Liver (tissue), 9 donors: ENCODE results near the gene CSPG5. TPM values are rescaled to one million over a fixed set of nuclear protein-coding genes. Genes with fewer than 3 reads are reported as not detected.
A peak's percentile ranks its signal among the peaks of the same experiment; 100 is the strongest.

Source experiments
- DNase-seq: peaks from one replicate; pipeline ENCODE4 v3.0.0-alpha.2; 2017; ENCODE audit warnings: low spot score
- H3K27ac ChIP-seq, 2 donors: one replicate each; pipeline ENCODE4 v1.7.0; 2013; ENCODE audit warnings: inconsistent platforms in 2 of 2, low read length in 2 of 2, control low read depth in 1 of 2, low read depth in 1 of 2, mild to moderate bottlenecking in 1 of 2
- H3K27me3 ChIP-seq, 4 donors: one replicate each; pipeline versions ENCODE4 v1.6.1 to v1.7.0; 2013; ENCODE audit warnings: low read length in 3 of 4, inconsistent platforms in 1 of 4, mild to moderate bottlenecking in 1 of 4, moderate library complexity in 1 of 4; ENCODE audit not compliant: control insufficient read depth in 4 of 4, insufficient read depth in 4 of 4
- H3K36me3 ChIP-seq, 4 donors: one replicate each; pipeline versions ENCODE4 v1.6.1 to v1.7.0; 2013; ENCODE audit warnings: low read length in 3 of 4, mild to moderate bottlenecking in 3 of 4, low read depth in 1 of 4, moderate library complexity in 1 of 4; ENCODE audit not compliant: control insufficient read depth in 4 of 4, insufficient read depth in 3 of 4
- H3K4me1 ChIP-seq, 4 donors: one replicate each; pipeline versions ENCODE4 v1.6.1 to v1.7.0; 2013; ENCODE audit warnings: low read length in 3 of 4, mild to moderate bottlenecking in 3 of 4, moderate library complexity in 1 of 4; ENCODE audit not compliant: control insufficient read depth in 4 of 4, insufficient read depth in 4 of 4
- H3K4me3 ChIP-seq, 3 donors: one replicate each; pipeline versions ENCODE4 v1.6.1 to v1.7.0; 2013; ENCODE audit warnings: low read length in 3 of 3, control low read depth in 1 of 3, low read depth in 1 of 3, mild to moderate bottlenecking in 1 of 3
- H3K9ac ChIP-seq, 2 donors: one replicate each; pipeline ENCODE4 v1.7.0; 2013; ENCODE audit warnings: low read length in 2 of 2, mild to moderate bottlenecking in 2 of 2, moderate library complexity in 2 of 2, control low read depth in 1 of 2, low read depth in 1 of 2
- H3K9me3 ChIP-seq, 4 donors: one replicate each; pipeline versions ENCODE4 v1.6.1 to v1.7.0; 2013; ENCODE audit warnings: low read length in 3 of 4; ENCODE audit not compliant: control insufficient read depth in 4 of 4
- CTCF ChIP-seq: fragments of 150-350 bp; IDR thresholded peaks from 2 replicates; pipeline ENCODE4 v1.5.1; 2017; ENCODE audit warnings: improper control_type of control experiment, low read depth, low read length; ENCODE audit not compliant: missing input control
- FOXA2 ChIP-seq: IDR thresholded peaks from 2 replicates; pipeline ENCODE4 v1.6.1; 2016; ENCODE audit warnings: antibody characterized with exemption
- GABPA ChIP-seq, 2 donors: IDR thresholded peaks in 1 of 2; conservative IDR thresholded peaks in 1 of 2; 2 replicates each; pipeline ENCODE4 v1.6.1; 2016; ENCODE audit warnings: antibody characterized with exemption in 2 of 2, mild to moderate bottlenecking in 1 of 2, moderate library complexity in 1 of 2
- JUND ChIP-seq, 2 donors: IDR thresholded peaks; 2 replicates each; pipeline ENCODE4 v1.6.1; 2016; ENCODE audit warnings: antibody characterized with exemption in 2 of 2
- NR2F2 ChIP-seq: IDR thresholded peaks from 2 replicates; pipeline ENCODE4 v1.6.1; 2016; ENCODE audit warnings: antibody characterized with exemption
- RAD21 ChIP-seq, 2 donors: IDR thresholded peaks; 2 replicates each; pipeline ENCODE4 v1.6.1; 2016; ENCODE audit warnings: antibody characterized with exemption in 2 of 2, mild to moderate bottlenecking in 2 of 2
- RXRA ChIP-seq, 2 donors: IDR thresholded peaks; 2 replicates each; pipeline ENCODE4 v1.6.1; 2017 to 2018; ENCODE audit warnings: antibody characterized with exemption in 2 of 2, mild to moderate bottlenecking in 1 of 2
- SP1 ChIP-seq: IDR thresholded peaks from 2 replicates; pipeline ENCODE4 v1.6.1; 2018; ENCODE audit warnings: antibody characterized with exemption, mild to moderate bottlenecking
- TAF1 ChIP-seq: conservative IDR thresholded peaks from 2 replicates; pipeline ENCODE4 v1.6.1; 2016; ENCODE audit warnings: antibody characterized with exemption, mild to moderate bottlenecking
- YY1 ChIP-seq: IDR thresholded peaks from 2 replicates; pipeline ENCODE4 v1.6.1; 2016; ENCODE audit warnings: antibody characterized with exemption, mild to moderate bottlenecking
- ZBTB33 ChIP-seq: IDR thresholded peaks from 2 replicates; pipeline ENCODE4 v1.6.1; 2016; ENCODE audit warnings: antibody characterized with exemption
- WGBS: extraction: QIAGEN DNeasy Blood & Tissue Kit; methylation state at CpG from one replicate; pipeline ENCODE4 v1.1.7; 2013; 5-methylcytosine and 5-hydroxymethylcytosine counted together
- polyA plus RNA-seq, 2 donors: library from polyadenylated mRNA; stranded (reverse) in 1 of 2; unstranded in 1 of 2; fragments of 200-250 nt in 1 of 2; fragments of >200 nt in 1 of 2; fragmentation: Nextera tagmentation in 1 of 2; extraction: Ambion mirVana in 1 of 2; gene quantifications; one replicate each; pipeline versions ENCODE4 v1.2.1 to v1.2.3, GENCODE V29; 2013 to 2015
- total RNA-seq, 2 donors: library from RNA; depleted of rRNA; stranded (reverse); fragments of >200 nt; gene quantifications; one replicate each; pipeline ENCODE4 v1.2.3, GENCODE V29; 2014
- donor health status: healthy.
- donor health status: healthy.
- donor health status: healthy.
- donor health status: healthy.
- donor health status: healthy.

CSPG5 gene
- total and polyA plus RNA-seq, 4 donors, result 0.25 to 0.42 (median 0.33) TPM; not detected in 1

DNA sequence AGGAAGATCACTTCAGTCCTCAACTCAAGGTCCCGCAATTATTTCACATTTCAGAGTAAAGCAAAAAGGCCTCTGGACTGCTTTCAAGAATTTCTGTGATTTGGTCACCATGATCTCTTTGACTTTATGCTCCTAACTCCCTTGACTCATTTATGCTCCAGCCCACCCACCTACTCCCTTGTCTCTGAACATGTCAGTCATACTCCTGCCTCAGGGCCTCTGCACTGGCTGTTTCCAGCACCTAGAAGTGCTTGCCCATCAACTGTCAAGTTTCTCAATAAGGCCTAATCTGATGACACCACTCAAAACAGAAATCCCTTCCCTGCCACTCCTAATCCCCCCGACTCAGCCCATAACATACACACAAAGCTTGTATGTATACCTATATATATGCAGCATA, 36.1 kb upstream of the CSPG5 start (continued):
- TF ChIP-seq ZBTB33, result no peak

DNA sequence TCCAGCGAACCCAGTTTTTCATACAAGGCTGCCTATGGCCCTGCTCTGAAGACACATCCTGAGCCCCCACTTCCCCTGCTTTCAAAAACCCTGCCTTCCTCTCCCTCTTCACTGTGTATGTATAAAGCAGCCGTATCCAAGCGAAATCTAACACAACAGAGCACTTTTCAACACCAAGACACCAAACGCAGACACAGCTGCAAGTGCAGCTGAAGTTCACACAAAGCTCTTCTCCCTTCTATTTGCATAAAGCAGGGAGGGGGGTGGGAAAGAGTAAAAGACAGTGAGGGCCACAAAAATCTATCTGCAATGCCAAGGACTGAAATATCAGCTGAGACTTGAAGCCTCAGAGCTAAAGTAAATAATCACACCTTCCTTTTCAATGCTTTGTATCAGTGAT, 35.1 kb upstream of the CSPG5 start:
- 94% methylated on average over 4 of the region's 4 CpGs for WGBS
- Histone ChIP-seq H3K27me3 (no peaks in the 10 kb centered on the region), H3K4me3 (no peak overlapping the region), H3K27ac (no peak overlapping the region), H3K9ac (no peak overlapping the region), H3K4me1 (no peaks in the 10 kb centered on the region), H3K36me3 (peaks cover 0 to 21% (median 21%) of the 10 kb centered on the region in 4 donors), H3K9me3 (no peaks in the 10 kb centered on the region)
- no peak for TF ChIP-seq SP1
- TF ChIP-seq TAF1, result no peak
- TF ChIP-seq FOXA2, result no peak
- no peak for TF ChIP-seq CTCF
- TF ChIP-seq JUND (IDR thresholded peaks at IDR 0.05), result no peak
- TF ChIP-seq RXRA (IDR thresholded peaks at IDR 0.05), result no peak
- no peak for TF ChIP-seq YY1
- TF ChIP-seq RAD21 (IDR thresholded peaks at IDR 0.05), result no peak
- TF ChIP-seq GABPA (IDR thresholded peaks at IDR 0.05 in 1 of 2, conservative IDR thresholded peaks at IDR 0.05 in 1 of 2), result no peak
- TF ChIP-seq NR2F2, result no peak
- DNase-seq, result no peak

GRCh38 chr3:47612879-47613278, 34.2 kb upstream of the CSPG5 start:
- Histone ChIP-seq H3K4me1 (no peaks in the 10 kb centered on the region), H3K4me3 (no peak overlapping the region), H3K27ac (no peak overlapping the region), H3K36me3 (peaks cover 2 to 24% (median 19%) of the 10 kb centered on the region in 4 donors), H3K9me3 (no peaks in the 10 kb centered on the region), H3K27me3 (no peaks in the 10 kb centered on the region), H3K9ac (no peak overlapping the region)
- DNase-seq, result no peak
- WGBS, result 97% methylated on average over 2 of the region's 2 CpGs
- TF ChIP-seq ZBTB33, result no peak
- TF ChIP-seq JUND (IDR thresholded peaks at IDR 0.05), result no peak
- no peak for TF ChIP-seq YY1
- no peak for TF ChIP-seq RAD21 (IDR thresholded peaks at IDR 0.05)

- Histone ChIP-seq H3K36me3 (peaks cover 4 to 22% (median 15%) of the 10 kb centered on the region in 4 donors), H3K9me3 (no peaks in the 10 kb centered on the region), H3K4me3 (no peak overlapping the region), H3K27me3 (no peaks in the 10 kb centered on the region), H3K27ac (no peak overlapping the region), H3K9ac (no peak overlapping the region), H3K4me1 (no peaks in the 10 kb centered on the region)
- DNase-seq, result no peak
- TF ChIP-seq NR2F2, result peak; percentile 10
- TF ChIP-seq JUND (IDR thresholded peaks at IDR 0.05), result no peak
Measured at GRCh38 chr3:47612178-47612577, 33.5 kb upstream of the CSPG5 start.
